SH-SY5Y (cell line): ENCODE measurements around the gene ETV3.

Experiments used
- GATA2 ChIP-seq: IDR thresholded peaks from 2 replicates; pipeline ENCODE4 v1.6.1; 2011; ENCODE audit warnings: mild to moderate bottlenecking, low read depth, low read length
- GATA3 ChIP-seq: IDR thresholded peaks from 2 replicates; pipeline ENCODE4 v1.6.1; 2011; ENCODE audit warnings: low read depth, mild to moderate bottlenecking, low read length, moderate library complexity

DNA sequence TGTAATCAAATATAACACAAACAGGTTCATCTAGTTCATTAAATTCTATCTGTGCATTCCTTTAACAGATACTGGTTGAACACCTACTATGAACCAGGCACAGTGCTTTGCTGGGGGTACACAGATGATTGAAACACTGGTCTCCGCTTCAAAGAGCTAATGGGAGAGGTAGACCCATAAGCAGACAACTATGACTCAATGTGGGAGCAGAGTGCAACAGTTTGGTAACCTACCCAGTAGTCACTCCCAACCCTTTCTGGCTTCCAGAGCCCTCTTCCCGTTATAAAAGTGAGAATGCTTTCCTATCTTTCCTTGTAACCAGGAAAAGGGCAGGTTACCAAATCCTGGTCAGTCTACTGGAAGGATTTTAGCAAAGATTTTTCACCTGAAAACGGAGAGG lies 8.0 kb upstream of the ETV3 start:
- TF ChIP-seq GATA3 (no peak), GATA2 (no peak)
